ENCODE data around the gene TENT4B. TPM values are rescaled to one million over a fixed set of nuclear protein-coding genes. Genes with fewer than 3 reads are reported as not detected.
A peak's percentile ranks its signal among the peaks of the same experiment; 100 is the strongest.

TENT4B gene
- total RNA-seq, 6 donors from 2014 or later = 7.2 to 19.2 (median 10.6) TPM

DNA sequence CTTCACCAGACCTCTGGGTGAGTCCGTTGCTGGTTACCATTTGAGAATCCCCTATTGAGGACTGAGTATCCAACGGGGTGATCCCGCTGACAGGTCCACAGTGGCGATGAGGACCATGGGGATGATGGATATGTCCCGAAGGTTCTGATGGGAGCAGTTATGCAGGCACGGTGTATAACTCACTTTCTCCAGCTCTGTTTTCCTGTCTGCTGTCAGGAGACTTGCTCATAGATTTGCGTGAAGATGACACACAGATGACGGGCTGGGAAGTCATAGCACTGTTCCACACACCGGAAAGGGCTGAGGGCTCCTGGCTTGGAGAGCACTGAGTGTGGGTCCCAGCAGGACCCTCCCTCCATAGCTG, 91.0 kb downstream of the TENT4B start:
- DNase-seq (no peak), ATAC-seq (ENCODE audit: low FRiP score in 2 of 2) (no peak)
- WGBS, 2 donors = 92% methylated on average over 8 to 9 of the region's 9 CpGs
- Histone ChIP-seq H3K4me3 (no peak overlapping the region), H3K27ac (peak overlapping the region in 1 of 4 donors; percentile 65), H3K27me3 (no peaks in the 10 kb centered on the region), H3K4me1 (peaks cover 16 to 35% (median 24%) of the 10 kb centered on the region in 4 donors), H3K9me3 (no peaks in the 10 kb centered on the region), H3K36me3 (no peaks in the 10 kb centered on the region)
- TF ChIP-seq EP300 (IDR thresholded peaks at IDR 0.05) = no peak
- TF ChIP-seq, protein P1, sequence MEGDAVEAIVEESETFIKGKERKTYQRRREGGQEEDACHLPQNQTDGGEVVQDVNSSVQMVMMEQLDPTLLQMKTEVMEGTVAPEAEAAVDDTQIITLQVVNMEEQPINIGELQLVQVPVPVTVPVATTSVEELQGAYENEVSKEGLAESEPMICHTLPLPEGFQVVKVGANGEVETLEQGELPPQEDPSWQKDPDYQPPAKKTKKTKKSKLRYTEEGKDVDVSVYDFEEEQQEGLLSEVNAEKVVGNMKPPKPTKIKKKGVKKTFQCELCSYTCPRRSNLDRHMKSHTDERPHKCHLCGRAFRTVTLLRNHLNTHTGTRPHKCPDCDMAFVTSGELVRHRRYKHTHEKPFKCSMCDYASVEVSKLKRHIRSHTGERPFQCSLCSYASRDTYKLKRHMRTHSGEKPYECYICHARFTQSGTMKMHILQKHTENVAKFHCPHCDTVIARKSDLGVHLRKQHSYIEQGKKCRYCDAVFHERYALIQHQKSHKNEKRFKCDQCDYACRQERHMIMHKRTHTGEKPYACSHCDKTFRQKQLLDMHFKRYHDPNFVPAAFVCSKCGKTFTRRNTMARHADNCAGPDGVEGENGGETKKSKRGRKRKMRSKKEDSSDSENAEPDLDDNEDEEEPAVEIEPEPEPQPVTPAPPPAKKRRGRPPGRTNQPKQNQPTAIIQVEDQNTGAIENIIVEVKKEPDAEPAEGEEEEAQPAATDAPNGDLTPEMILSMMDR (IDR thresholded peaks at IDR 0.05) = no peak
- TF ChIP-seq POLR2AphosphoS5 (IDR thresholded peaks at IDR 0.05) = no peak
- no peak for TF ChIP-seq POLR2A (IDR thresholded peaks at IDR 0.05)

DNA sequence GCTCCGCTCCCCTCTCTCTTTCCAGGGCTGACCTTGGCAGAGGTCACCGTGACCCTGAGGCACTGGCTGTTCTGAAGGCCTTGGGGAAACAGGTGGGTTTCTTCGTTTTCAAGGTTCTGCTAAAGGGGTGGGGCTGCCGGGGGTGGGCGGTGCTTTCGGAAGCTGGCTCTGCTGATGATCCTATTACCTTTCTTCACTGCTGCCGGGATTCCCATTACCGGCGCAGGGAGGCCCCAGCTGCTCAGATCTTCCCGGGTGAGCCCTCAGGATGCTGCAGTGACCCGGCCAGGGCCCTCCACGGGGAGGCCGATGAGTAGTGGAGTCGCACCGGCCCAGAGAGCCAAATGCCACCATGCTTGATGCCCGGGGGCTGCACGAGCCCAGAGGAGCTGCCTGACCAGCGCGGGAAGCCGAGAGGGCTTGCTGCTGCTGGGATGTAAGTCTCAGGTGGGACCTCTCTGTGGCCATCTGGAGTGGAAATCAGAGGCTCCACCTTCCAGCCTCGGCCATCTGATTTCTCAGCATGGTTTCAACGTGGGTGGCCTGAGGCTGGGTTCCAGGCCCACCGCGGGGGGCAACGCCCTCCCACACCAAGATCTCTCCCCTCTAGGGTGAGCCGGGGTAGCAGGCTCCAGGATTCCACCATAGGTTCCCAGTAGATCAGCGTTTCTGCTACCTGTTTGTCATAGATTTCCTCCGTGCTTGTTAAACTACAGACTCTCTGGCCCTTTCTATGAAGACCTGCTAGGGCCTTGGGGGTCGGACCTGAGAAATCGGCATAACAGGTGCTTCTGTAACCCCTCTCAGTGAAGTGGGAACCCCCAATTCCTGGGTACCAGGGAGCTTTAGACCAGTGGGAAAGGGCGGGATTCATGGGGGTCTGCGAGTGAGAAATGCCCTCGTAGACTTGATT, 91.7 kb downstream of the TENT4B start:
- no peaks in the 10 kb centered on the region for H3K36me3 ChIP-seq
- no peaks in the 10 kb centered on the region for H3K9me3 ChIP-seq
- DNase-seq (peak in 1 of 2 donors; percentile 66), ATAC-seq (ENCODE audit: low FRiP score in 2 of 2) (no peak)
- H3K27me3 ChIP-seq = no peaks in the 10 kb centered on the region
- H3K4me1 ChIP-seq = peaks cover 16 to 41% (median 25%) of the 10 kb centered on the region in 4 donors
- peak overlapping the region in 2 of 4 donors; percentile 72 to 80 for H3K4me3 ChIP-seq
- TF ChIP-seq POLR2A (IDR thresholded peaks at IDR 0.05) = no peak
- no peak for TF ChIP-seq EP300 (IDR thresholded peaks at IDR 0.05)
- TF ChIP-seq POLR2AphosphoS5 (IDR thresholded peaks at IDR 0.05) = no peak
- TF ChIP-seq, protein P1 (IDR thresholded peaks at IDR 0.05) = no peak
- 64 to 65% methylated on average over 11 to 16 of the region's 33 CpGs for WGBS, 2 donors
- H3K27ac ChIP-seq = peak overlapping the region in 3 of 4 donors; percentile 35 to 65 (median 48)

DNA sequence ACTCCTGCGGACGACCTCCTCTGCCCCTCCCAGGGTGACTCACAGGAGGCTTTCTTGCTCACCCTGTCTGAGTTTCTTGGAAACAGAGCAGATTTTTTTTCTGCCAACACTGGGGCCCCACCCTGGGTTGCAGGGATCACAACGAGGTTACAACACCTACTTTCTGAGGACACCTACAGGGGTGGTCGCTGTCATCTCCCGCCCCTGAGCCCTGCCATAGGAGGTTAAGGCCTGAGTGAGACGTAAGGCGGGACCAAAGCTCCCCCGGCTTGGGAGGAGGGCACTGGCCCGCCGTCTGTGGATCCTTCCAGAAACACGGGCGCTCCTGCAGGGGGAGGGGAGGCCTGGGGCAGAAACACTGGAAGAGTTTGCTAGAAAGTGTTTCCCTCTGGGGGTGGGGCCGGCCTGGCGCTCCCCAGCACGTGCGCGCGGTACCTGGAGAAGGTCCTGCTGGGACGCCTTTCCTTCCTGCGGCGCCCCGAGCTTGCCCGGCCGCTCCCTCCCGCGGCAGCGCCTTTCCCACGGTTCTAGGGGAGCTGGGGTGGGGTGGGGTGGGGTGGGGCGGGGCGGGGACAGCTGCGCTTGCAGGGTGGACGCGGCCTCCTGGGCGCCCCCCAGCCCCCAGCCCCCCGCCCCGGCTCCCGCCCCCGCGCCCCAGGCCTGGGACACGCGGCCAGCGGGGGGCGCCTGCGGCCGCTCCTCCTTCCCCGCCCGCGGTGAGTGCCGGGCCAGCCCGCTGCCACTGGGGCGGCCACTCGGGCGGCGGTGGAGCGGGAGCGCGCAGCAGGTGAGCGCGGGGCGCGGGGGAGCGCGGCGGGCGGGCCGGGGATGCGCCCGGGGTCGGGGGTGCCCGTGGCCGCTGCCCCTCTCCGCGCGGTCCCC, 92.6 kb downstream of the TENT4B start:
- Histone ChIP-seq H3K4me1 (peaks cover 16 to 42% (median 26%) of the 10 kb centered on the region in 4 donors), H3K27ac (peak overlapping the region in 3 of 4 donors; percentile 48 to 84 (median 83)), H3K27me3 (no peaks in the 10 kb centered on the region), H3K9me3 (no peaks in the 10 kb centered on the region), H3K4me3 (peak overlapping the region; percentile 64 to 80 (median 73)), H3K36me3 (no peaks in the 10 kb centered on the region)
- no peak for TF ChIP-seq EP300 (IDR thresholded peaks at IDR 0.05)
- peak in 1 of 4 donors; percentile 19 for TF ChIP-seq POLR2A (IDR thresholded peaks at IDR 0.05)
- TF ChIP-seq, protein P1 (IDR thresholded peaks at IDR 0.05) = peak in 5 of 6 experiments; percentile 23 to 75 (median 31)
- WGBS, 2 donors = 1 to 22% methylated on average over 2 to 28 of the region's 74 CpGs
- ATAC-seq (ENCODE audit: low FRiP score in 2 of 2) = peak; percentile 50 to 88
- peak; percentile 69 to 92 for DNase-seq

DNA sequence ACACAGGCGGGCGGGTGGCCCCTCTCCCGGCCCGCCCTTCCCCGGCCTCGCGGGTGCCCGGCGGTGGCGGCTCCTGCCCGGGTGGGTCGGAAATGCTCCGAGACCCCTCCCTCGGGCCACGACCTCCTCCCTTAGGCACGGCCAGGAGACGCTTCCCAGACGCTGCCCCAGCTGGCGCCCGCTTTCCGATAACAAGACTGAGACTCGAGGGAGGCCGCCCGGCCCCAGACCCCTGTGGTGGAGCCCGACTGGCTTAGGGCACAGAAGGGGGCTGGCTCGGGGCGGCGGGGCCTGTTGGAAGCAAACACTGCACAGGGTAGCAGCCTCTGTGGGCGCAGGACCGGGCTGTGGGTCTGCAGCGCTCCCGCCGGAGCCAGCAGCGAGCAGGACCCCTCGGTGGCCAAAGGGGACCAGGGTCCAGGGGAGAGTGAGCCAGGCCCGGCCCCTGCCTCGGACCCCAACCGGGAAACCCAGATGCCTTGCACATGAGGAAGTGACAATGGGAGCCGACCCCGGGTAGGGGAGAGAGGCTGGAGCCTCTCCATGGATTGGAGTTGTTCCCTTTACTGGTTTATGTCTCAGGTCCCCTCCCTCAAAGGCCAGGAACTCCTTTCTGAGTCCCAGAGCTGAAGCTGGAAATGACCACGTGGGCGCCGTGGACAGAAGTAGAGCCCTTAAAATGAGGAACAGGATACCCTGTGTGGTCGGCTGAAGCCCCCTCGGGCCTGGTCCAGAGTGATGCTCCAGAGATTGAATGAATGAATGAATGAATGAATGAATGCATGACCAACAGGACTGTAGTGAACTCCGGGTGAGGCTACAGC, 93.4 kb downstream of the TENT4B start:
- H3K36me3 ChIP-seq = no peaks in the 10 kb centered on the region
- no peaks in the 10 kb centered on the region for H3K27me3 ChIP-seq
- peaks cover 20 to 49% (median 32%) of the 10 kb centered on the region in 4 donors for H3K4me1 ChIP-seq
- H3K4me3 ChIP-seq = peak overlapping the region; percentile 63 to 80 (median 73)
- H3K27ac ChIP-seq = peak overlapping the region; percentile 35 to 84 (median 66)
- WGBS, 2 donors = 22 to 35% methylated on average over 8 to 18 of the region's 46 CpGs
- H3K9me3 ChIP-seq = no peaks in the 10 kb centered on the region
- ATAC-seq (ENCODE audit: low FRiP score in 2 of 2) (peak in 1 of 2 donors; percentile 27), DNase-seq (peak; percentile 58 to 88)
- no peak for TF ChIP-seq POLR2AphosphoS5 (IDR thresholded peaks at IDR 0.05)

Measured in upper lobe of left lung (tissue), 6 donors.